Endothelial cell of umbilical vein (primary cell): ENCODE results near the gene BICRA. TPM values are rescaled to one million over a fixed set of nuclear protein-coding genes. Genes with fewer than 3 reads are reported as not detected.

Source experiments
- BruUV-seq: library from RNA; stranded (reverse); fragments of 400-500 nt; replicated peaks from 2 replicates; lab custom pipeline; 2021; lab: Mats Ljungman, UMichigan
- CTCF ChIA-PET: fragments of 300-600, 350-600 bp; sonication (Branson Sonifier 250); formaldehyde crosslinking; loops from one replicate; lab custom pipeline; 2021; ENCODE audit warnings: antibody characterized with exemption, inconsistent platforms; lab: Charles Lee
- POLR2A ChIA-PET: fragments of 300-600, 350-600 bp; sonication (Branson Sonifier 250); formaldehyde crosslinking; loops from one replicate; lab custom pipeline; 2021; ENCODE audit warnings: antibody characterized with exemption, inconsistent platforms; lab: Charles Lee
- DNase-seq: peaks from one replicate; pipeline ENCODE4 v3.0.0-alpha.2; 2011; ENCODE audit warnings: low read depth, low spot score
- FAIRE-seq: peaks from 2 replicates; lab custom pipeline; 2011; peaks lifted over from hg19 to GRCh38; lab: Jason Lieb, UNC
- H2AFZ ChIP-seq: 2 replicates; pipeline ENCODE4 v1.6.0; 2012; ENCODE audit warnings: low read depth, low read length, control low read depth, inconsistent platforms
- H3K27ac ChIP-seq: 2 replicates; pipeline ENCODE4 v1.5.1; 2011; ENCODE audit warnings: low read depth, mild to moderate bottlenecking, control low read depth, low read length, moderate library complexity; ENCODE audit not compliant: insufficient read depth
- H3K27me3 ChIP-seq, 2 experiments: 2 replicates each; pipeline versions ENCODE4 v1.6.0 to v1.6.1; 2011; ENCODE audit warnings: low read length in 2 of 2, mixed read lengths in 1 of 2; ENCODE audit not compliant: control insufficient read depth in 2 of 2, insufficient read depth in 2 of 2
- H3K36me3 ChIP-seq, 2 experiments: 2 replicates in 1 of 2; 3 replicates in 1 of 2; pipeline ENCODE4 v1.5.1; 2011; ENCODE audit warnings: low read length in 2 of 2, mild to moderate bottlenecking in 1 of 2, moderate library complexity in 1 of 2; ENCODE audit not compliant: control insufficient read depth in 2 of 2, insufficient read depth in 2 of 2; ENCODE audit errors: extremely low read depth in 1 of 2
- H3K4me1 ChIP-seq: 3 replicates; pipeline ENCODE4 v1.5.1; 2011; ENCODE audit warnings: mild to moderate bottlenecking, low read length; ENCODE audit not compliant: control insufficient read depth, insufficient read depth; ENCODE audit errors: extremely low read depth
- H3K4me2 ChIP-seq: 2 replicates; pipeline ENCODE4 v1.6.1; 2011; ENCODE audit warnings: low read length, control low read depth, mixed read lengths; ENCODE audit not compliant: insufficient read depth
- H3K4me3 ChIP-seq, 3 experiments: fragments of 200-600 bp in 1 of 3; sonication (generic), shearing (Covaris generic) in 1 of 3; replicated peaks in 1 of 3; 2 replicates each; pipeline ENCODE4 v1.5.1; 2011 to 2016; ENCODE audit warnings: control low read depth in 3 of 3, low read length in 3 of 3, mild to moderate bottlenecking in 2 of 3, inconsistent platforms in 1 of 3, low read depth in 1 of 3, moderate library complexity in 1 of 3; ENCODE audit not compliant: insufficient read depth in 1 of 3
- H3K79me2 ChIP-seq: 2 replicates; pipeline ENCODE4 v1.6.0; 2012; ENCODE audit warnings: low read length, inconsistent platforms; ENCODE audit not compliant: control insufficient read depth, insufficient read depth
- H3K9ac ChIP-seq: replicated peaks from 2 replicates; pipeline ENCODE3; 2011; ENCODE audit warnings: low read length, control low read depth; ENCODE audit not compliant: insufficient read depth; ENCODE audit errors: extremely low read depth
- H3K9me1 ChIP-seq: replicated peaks from 3 replicates; pipeline ENCODE4 v1.6.0; 2011; ENCODE audit warnings: mild to moderate bottlenecking, low read length; ENCODE audit not compliant: control insufficient read depth, insufficient read depth; ENCODE audit errors: extremely low read depth
- H3K9me3 ChIP-seq: replicated peaks from 2 replicates; pipeline ENCODE4 v1.5.1; 2012; ENCODE audit warnings: low read length, inconsistent platforms; ENCODE audit not compliant: control insufficient read depth, insufficient read depth
- H4K20me1 ChIP-seq: replicated peaks from 2 replicates; pipeline ENCODE3; 2011; ENCODE audit warnings: mild to moderate bottlenecking, low read length; ENCODE audit not compliant: control insufficient read depth, insufficient read depth; ENCODE audit errors: extremely low read depth
- EZH2 ChIP-seq: IDR thresholded peaks from 2 replicates; pipeline ENCODE4 v1.6.1; 2012; ENCODE audit warnings: borderline replicate concordance, low read depth, mild to moderate bottlenecking, moderate library complexity, low read length, inconsistent platforms; ENCODE audit not compliant: severe bottlenecking
- FOS ChIP-seq: IDR thresholded peaks from 2 replicates; pipeline ENCODE4 v1.6.1; 2011; ENCODE audit warnings: mild to moderate bottlenecking, low read length, moderate library complexity, borderline replicate concordance; ENCODE audit not compliant: insufficient read depth
- GATA2 ChIP-seq: IDR thresholded peaks from 2 replicates; pipeline ENCODE4 v1.7.0; 2011; ENCODE audit warnings: low read depth, mild to moderate bottlenecking, moderate library complexity, mixed read lengths, low read length; ENCODE audit not compliant: insufficient read length, insufficient read depth
- JUN ChIP-seq: IDR thresholded peaks from 2 replicates; pipeline ENCODE4 v1.6.1; 2011; ENCODE audit warnings: borderline replicate concordance, low read depth; ENCODE audit not compliant: insufficient read length, insufficient read depth
- MYC ChIP-seq: IDR thresholded peaks from one replicate; pipeline ENCODE4 v1.6.1; 2011; ENCODE audit warnings: mild to moderate bottlenecking, low read depth, low read length
- POLR2A ChIP-seq: IDR thresholded peaks from 2 replicates; pipeline ENCODE4 v1.6.1; 2012; ENCODE audit warnings: low read depth, mild to moderate bottlenecking, control low read depth, low read length
- POLR2AphosphoS5 ChIP-seq: IDR thresholded peaks from 2 replicates; pipeline ENCODE4 v1.6.1; 2012; ENCODE audit warnings: low read depth, mild to moderate bottlenecking, control low read depth, low read length, moderate library complexity; ENCODE audit not compliant: insufficient read depth
- dilution Hi-C: fragments of 300-500 bp; cut with MboI; formaldehyde crosslinking; loops from one replicate; pipeline ENCODE4 v1.15.0; 2019; ENCODE audit warnings: low sequenced_read_pairs; ENCODE audit not compliant: extremely low pct_ligation_motif_present
- intact Hi-C: fragments of 100-400 bp; cut with micrococcal nuclease; formaldehyde crosslinking; loops from one replicate; pipeline ENCODE4 v1.10.0; 2022
- polyA plus RNA-seq, 4 experiments: library from polyadenylated mRNA; depleted of rRNA in 3 of 4; stranded (reverse) in 3 of 4; unstranded in 1 of 4; fragments of >200 nt; gene quantifications; 2 replicates each; pipeline versions ENCODE4 v1.2.1 to v1.2.3, GENCODE V29; 2011 to 2012; ENCODE audit warnings: missing spikeins in 1 of 4
- total RNA-seq: library from RNA; stranded (reverse); gene quantifications from 2 replicates; pipeline ENCODE4 v1.2.3, GENCODE V29; 2021
- TF ChIP-seq, protein P1 (sequence below): IDR thresholded peaks from 2 replicates; pipeline ENCODE4 v1.6.1; 2011; ENCODE audit not compliant: insufficient read depth, insufficient read length
- TF ChIP-seq, protein P2 (sequence below), 2 donors: IDR thresholded peaks; 1 replicate in 1 of 2; 2 replicates in 1 of 2; pipeline ENCODE4 v1.5.1; 2011; ENCODE audit warnings: low read length in 2 of 2, mild to moderate bottlenecking in 2 of 2, moderate library complexity in 2 of 2, control low read depth in 1 of 2, inconsistent platforms in 1 of 2, low read depth in 1 of 2; ENCODE audit not compliant: insufficient read depth in 1 of 2; ENCODE audit errors: extremely low read depth in 1 of 2

The BICRA gene
- total and polyA plus RNA-seq, 2 donors (not counting 3 experiments of a cell fraction or from before 2014, with no cell fraction given) = 3.8 to 20.5 TPM

DNA sequence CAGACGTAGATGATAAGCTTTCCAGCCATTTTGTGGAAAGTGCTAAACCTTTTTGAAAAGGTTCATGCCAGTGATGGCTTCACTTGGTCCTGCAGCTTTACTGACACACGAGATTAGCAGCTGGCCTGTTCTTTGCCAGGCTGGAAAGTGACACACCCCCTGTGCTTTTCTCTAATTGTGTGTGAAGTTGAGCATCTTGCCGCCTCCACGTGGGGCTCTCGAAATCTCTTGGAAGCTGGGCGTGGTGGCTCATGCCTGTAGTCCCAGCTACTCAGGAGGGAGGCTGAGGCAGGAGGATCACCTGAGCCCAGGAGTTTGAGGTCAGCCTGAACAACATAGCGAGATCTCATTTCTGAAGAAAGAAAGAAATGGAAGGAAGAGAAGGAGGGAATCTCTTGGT lies 79.0 kb downstream of the BICRA start:
- Histone ChIP-seq H3K27me3 (no peaks in the 10 kb centered on the region), H3K4me3 (no peak overlapping the region), H3K27ac (no peak overlapping the region), H3K79me2 (no peaks in the 10 kb centered on the region), H4K20me1 (no peaks in the 10 kb centered on the region), H3K9me3 (no peaks in the 10 kb centered on the region), H3K4me1 (peaks cover 3% of the 10 kb centered on the region), H3K36me3 (peaks cover 2 to 10% of the 10 kb centered on the region in 2 experiments), H3K9me1 (no peaks in the 10 kb centered on the region), H3K9ac (no peak overlapping the region), H3K4me2 (no peak overlapping the region), H2AFZ (no peak overlapping the region)
- ChIA-PET CTCF (interaction anchor here (1.7 to 2.1 kb wide), 3 partner anchors 19 to 251 kb away, joined by 6 to 9 read pairs (median 8); no protein-coding TSS in a partner anchor), POLR2A (no interaction called here)
- dilution Hi-C loops (no loop called here), intact Hi-C loops (no loop called here)
- no peak for TF ChIP-seq EZH2
- TF ChIP-seq, protein P1, sequence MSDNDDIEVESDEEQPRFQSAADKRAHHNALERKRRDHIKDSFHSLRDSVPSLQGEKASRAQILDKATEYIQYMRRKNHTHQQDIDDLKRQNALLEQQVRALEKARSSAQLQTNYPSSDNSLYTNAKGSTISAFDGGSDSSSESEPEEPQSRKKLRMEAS = no peak
- no peak for TF ChIP-seq FOS
- TF ChIP-seq, protein P2, sequence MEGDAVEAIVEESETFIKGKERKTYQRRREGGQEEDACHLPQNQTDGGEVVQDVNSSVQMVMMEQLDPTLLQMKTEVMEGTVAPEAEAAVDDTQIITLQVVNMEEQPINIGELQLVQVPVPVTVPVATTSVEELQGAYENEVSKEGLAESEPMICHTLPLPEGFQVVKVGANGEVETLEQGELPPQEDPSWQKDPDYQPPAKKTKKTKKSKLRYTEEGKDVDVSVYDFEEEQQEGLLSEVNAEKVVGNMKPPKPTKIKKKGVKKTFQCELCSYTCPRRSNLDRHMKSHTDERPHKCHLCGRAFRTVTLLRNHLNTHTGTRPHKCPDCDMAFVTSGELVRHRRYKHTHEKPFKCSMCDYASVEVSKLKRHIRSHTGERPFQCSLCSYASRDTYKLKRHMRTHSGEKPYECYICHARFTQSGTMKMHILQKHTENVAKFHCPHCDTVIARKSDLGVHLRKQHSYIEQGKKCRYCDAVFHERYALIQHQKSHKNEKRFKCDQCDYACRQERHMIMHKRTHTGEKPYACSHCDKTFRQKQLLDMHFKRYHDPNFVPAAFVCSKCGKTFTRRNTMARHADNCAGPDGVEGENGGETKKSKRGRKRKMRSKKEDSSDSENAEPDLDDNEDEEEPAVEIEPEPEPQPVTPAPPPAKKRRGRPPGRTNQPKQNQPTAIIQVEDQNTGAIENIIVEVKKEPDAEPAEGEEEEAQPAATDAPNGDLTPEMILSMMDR (IDR thresholded peaks at IDR 0.05; ENCODE audit: extremely low read depth in 1 of 2, insufficient read depth in 1 of 2, low read depth in 1 of 2, low read length in 2 of 2) = no peak
- TF ChIP-seq MYC = no peak
- no peak for TF ChIP-seq JUN
- TF ChIP-seq GATA2 = no peak
- TF ChIP-seq POLR2AphosphoS5 = no peak
- no peak for TF ChIP-seq POLR2A
- BruUV-seq = no TSS peak
- FAIRE-seq (no peak), DNase-seq (no peak)
